SK-N-MC (cell line): ENCODE measurements around the gene CCHCR1.

ENCODE experiments used
- EZH2 ChIP-seq: fragments of 200-600 bp; sonication (generic); IDR thresholded peaks from one replicate; pipeline ENCODE4 v1.6.1; 2017; ENCODE audit warnings: antibody characterized with exemption
- POLR2AphosphoS5 ChIP-seq: IDR thresholded peaks from 2 replicates; pipeline ENCODE4 v1.6.1; 2012; ENCODE audit warnings: mild to moderate bottlenecking, low read depth, low read length, borderline replicate concordance

DNA sequence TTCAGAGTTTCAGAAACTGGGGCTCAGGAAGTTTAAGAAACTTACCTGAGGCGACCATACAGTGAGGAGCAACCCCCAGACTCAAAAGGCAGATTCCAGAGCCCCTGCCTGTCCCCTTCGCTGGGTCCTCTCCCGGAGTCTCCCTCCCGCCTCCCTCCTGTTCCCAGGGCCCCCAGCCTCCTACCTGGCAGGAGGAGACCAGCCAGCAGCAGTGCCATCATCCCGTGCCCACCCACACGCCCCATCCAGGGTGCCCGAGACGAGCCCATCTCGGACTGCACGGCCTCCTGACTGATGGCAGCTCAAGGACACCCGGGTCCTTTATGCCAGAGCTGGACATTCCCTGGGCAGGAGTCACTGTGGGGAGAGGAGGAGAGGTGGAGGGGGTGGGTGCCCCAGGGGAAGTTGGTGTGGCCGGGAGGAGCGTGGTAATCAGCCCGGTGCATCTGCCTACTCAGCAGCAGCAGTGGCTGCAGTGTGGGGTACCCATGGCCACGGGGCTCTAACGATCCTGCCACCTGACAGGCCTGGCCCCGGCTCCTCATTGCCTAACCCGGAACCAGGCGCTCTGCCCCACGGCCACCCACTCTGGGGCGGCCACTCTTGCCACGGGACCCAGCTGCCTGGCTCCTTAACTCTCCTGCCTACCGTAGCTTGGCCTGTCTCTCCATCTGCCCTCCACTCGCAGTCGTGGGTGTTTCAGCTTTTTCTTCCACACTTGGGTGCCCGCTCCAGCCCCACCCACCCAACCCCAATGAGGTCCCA is 37.3 kb downstream of the CCHCR1 start, which contains the start of gene CDSN:
- TF ChIP-seq POLR2AphosphoS5 (no peak), EZH2 (no peak)
